Liver (tissue), 9 donors: ENCODE data around the gene RBM23. TPM values are rescaled to one million over a fixed set of nuclear protein-coding genes. Genes with fewer than 3 reads are reported as not detected.

Source experiments
- DNase-seq: peaks from one replicate; pipeline ENCODE4 v3.0.0-alpha.2; 2017; ENCODE audit warnings: low spot score
- H3K27ac ChIP-seq, 2 donors: one replicate each; pipeline ENCODE4 v1.7.0; 2013; ENCODE audit warnings: inconsistent platforms in 2 of 2, low read length in 2 of 2, control low read depth in 1 of 2, low read depth in 1 of 2, mild to moderate bottlenecking in 1 of 2
- H3K27me3 ChIP-seq, 4 donors: one replicate each; pipeline versions ENCODE4 v1.6.1 to v1.7.0; 2013; ENCODE audit warnings: low read length in 3 of 4, inconsistent platforms in 1 of 4, mild to moderate bottlenecking in 1 of 4, moderate library complexity in 1 of 4; ENCODE audit not compliant: control insufficient read depth in 4 of 4, insufficient read depth in 4 of 4
- H3K36me3 ChIP-seq, 4 donors: one replicate each; pipeline versions ENCODE4 v1.6.1 to v1.7.0; 2013; ENCODE audit warnings: low read length in 3 of 4, mild to moderate bottlenecking in 3 of 4, low read depth in 1 of 4, moderate library complexity in 1 of 4; ENCODE audit not compliant: control insufficient read depth in 4 of 4, insufficient read depth in 3 of 4
- H3K4me1 ChIP-seq, 4 donors: one replicate each; pipeline versions ENCODE4 v1.6.1 to v1.7.0; 2013; ENCODE audit warnings: low read length in 3 of 4, mild to moderate bottlenecking in 3 of 4, moderate library complexity in 1 of 4; ENCODE audit not compliant: control insufficient read depth in 4 of 4, insufficient read depth in 4 of 4
- H3K4me3 ChIP-seq, 3 donors: one replicate each; pipeline versions ENCODE4 v1.6.1 to v1.7.0; 2013; ENCODE audit warnings: low read length in 3 of 3, control low read depth in 1 of 3, low read depth in 1 of 3, mild to moderate bottlenecking in 1 of 3
- H3K9ac ChIP-seq, 2 donors: one replicate each; pipeline ENCODE4 v1.7.0; 2013; ENCODE audit warnings: low read length in 2 of 2, mild to moderate bottlenecking in 2 of 2, moderate library complexity in 2 of 2, control low read depth in 1 of 2, low read depth in 1 of 2
- H3K9me3 ChIP-seq, 4 donors: one replicate each; pipeline versions ENCODE4 v1.6.1 to v1.7.0; 2013; ENCODE audit warnings: low read length in 3 of 4; ENCODE audit not compliant: control insufficient read depth in 4 of 4
- CTCF ChIP-seq: fragments of 150-350 bp; IDR thresholded peaks from 2 replicates; pipeline ENCODE4 v1.5.1; 2017; ENCODE audit warnings: improper control_type of control experiment, low read depth, low read length; ENCODE audit not compliant: missing input control
- EGR1 ChIP-seq, 2 donors: IDR thresholded peaks; 2 replicates each; pipeline ENCODE4 v1.6.1; 2016 to 2018; ENCODE audit warnings: antibody characterized with exemption in 2 of 2, low read depth in 2 of 2
- FOXA1 ChIP-seq: IDR thresholded peaks from 2 replicates; pipeline ENCODE4 v1.6.1; 2016; ENCODE audit warnings: antibody characterized with exemption
- FOXA2 ChIP-seq: IDR thresholded peaks from 2 replicates; pipeline ENCODE4 v1.6.1; 2016; ENCODE audit warnings: antibody characterized with exemption
- GABPA ChIP-seq, 2 donors: IDR thresholded peaks in 1 of 2; conservative IDR thresholded peaks in 1 of 2; 2 replicates each; pipeline ENCODE4 v1.6.1; 2016; ENCODE audit warnings: antibody characterized with exemption in 2 of 2, mild to moderate bottlenecking in 1 of 2, moderate library complexity in 1 of 2
- HNF4A ChIP-seq, 2 donors: conservative IDR thresholded peaks; 2 replicates each; pipeline ENCODE4 v1.6.1; 2016; ENCODE audit warnings: antibody characterized with exemption in 2 of 2, mild to moderate bottlenecking in 2 of 2
- HNF4G ChIP-seq: IDR thresholded peaks from 2 replicates; pipeline ENCODE4 v1.6.1; 2016; ENCODE audit warnings: antibody characterized with exemption
- JUND ChIP-seq, 2 donors: IDR thresholded peaks; 2 replicates each; pipeline ENCODE4 v1.6.1; 2016; ENCODE audit warnings: antibody characterized with exemption in 2 of 2
- NR2F2 ChIP-seq: IDR thresholded peaks from 2 replicates; pipeline ENCODE4 v1.6.1; 2016; ENCODE audit warnings: antibody characterized with exemption
- RAD21 ChIP-seq, 2 donors: IDR thresholded peaks; 2 replicates each; pipeline ENCODE4 v1.6.1; 2016; ENCODE audit warnings: antibody characterized with exemption in 2 of 2, mild to moderate bottlenecking in 2 of 2
- REST ChIP-seq: IDR thresholded peaks from 2 replicates; pipeline ENCODE4 v1.6.1; 2016; ENCODE audit warnings: antibody characterized with exemption, mild to moderate bottlenecking
- RXRA ChIP-seq, 2 donors: IDR thresholded peaks; 2 replicates each; pipeline ENCODE4 v1.6.1; 2017 to 2018; ENCODE audit warnings: antibody characterized with exemption in 2 of 2, mild to moderate bottlenecking in 1 of 2
- SP1 ChIP-seq: IDR thresholded peaks from 2 replicates; pipeline ENCODE4 v1.6.1; 2018; ENCODE audit warnings: antibody characterized with exemption, mild to moderate bottlenecking
- TAF1 ChIP-seq: conservative IDR thresholded peaks from 2 replicates; pipeline ENCODE4 v1.6.1; 2016; ENCODE audit warnings: antibody characterized with exemption, mild to moderate bottlenecking
- WGBS: extraction: QIAGEN DNeasy Blood & Tissue Kit; methylation state at CpG from one replicate; pipeline ENCODE4 v1.1.7; 2013; 5-methylcytosine and 5-hydroxymethylcytosine counted together
- polyA plus RNA-seq, 2 donors: library from polyadenylated mRNA; stranded (reverse) in 1 of 2; unstranded in 1 of 2; fragments of 200-250 nt in 1 of 2; fragments of >200 nt in 1 of 2; fragmentation: Nextera tagmentation in 1 of 2; extraction: Ambion mirVana in 1 of 2; gene quantifications; one replicate each; pipeline versions ENCODE4 v1.2.1 to v1.2.3, GENCODE V29; 2013 to 2015
- total RNA-seq, 2 donors: library from RNA; depleted of rRNA; stranded (reverse); fragments of >200 nt; gene quantifications; one replicate each; pipeline ENCODE4 v1.2.3, GENCODE V29; 2014
- TF ChIP-seq, protein P1 (sequence below): IDR thresholded peaks from 2 replicates; pipeline ENCODE4 v1.6.1; 2016; ENCODE audit warnings: antibody characterized with exemption
- TF ChIP-seq, protein P2 (sequence below): IDR thresholded peaks from 2 replicates; pipeline ENCODE4 v1.6.1; 2016; ENCODE audit warnings: antibody characterized with exemption
- donor health status: healthy.
- donor health status: healthy.
- donor health status: healthy.
- donor health status: healthy.
- donor health status: healthy.

Gene RBM23
- total and polyA plus RNA-seq, 4 donors: 22.3 to 242 (median 31.4) TPM

DNA sequence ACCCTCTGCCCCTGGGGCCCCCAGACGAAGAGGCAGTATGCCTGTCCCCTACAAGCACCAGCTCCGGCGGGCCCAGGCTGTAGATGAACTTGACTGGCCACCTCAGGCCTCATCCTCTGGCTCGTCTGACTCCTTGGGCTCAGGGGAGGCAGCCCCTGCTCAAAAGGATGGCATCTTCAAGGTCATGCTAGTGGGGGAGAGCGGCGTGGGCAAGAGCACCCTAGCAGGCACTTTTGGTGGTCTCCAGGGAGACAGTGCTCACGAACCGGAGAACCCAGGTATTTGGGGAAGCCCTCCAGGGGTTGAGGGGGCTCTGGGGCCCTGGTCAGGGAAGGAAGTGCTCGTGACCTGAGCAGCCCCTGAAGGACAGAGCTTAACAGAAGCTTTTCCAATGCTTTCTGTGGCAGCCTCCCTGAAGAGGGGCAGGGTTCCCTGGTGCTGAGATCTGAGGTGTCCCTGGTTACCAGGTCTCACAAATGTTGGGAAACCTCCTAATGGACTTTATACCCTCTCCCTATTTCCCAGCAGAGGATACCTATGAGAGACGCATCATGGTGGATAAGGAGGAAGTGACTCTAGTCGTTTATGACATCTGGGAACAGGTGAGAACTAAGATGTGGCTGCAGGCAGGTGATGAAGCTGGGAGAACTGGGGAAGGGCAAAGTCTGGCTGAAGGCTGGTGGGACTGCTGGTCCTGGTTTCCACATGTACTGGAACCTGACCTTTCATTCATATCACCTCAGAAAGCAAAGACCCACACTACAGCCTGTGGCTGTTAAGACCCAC is 34.0 kb downstream of the RBM23 start:
- H3K36me3 ChIP-seq: no peaks in the 10 kb centered on the region
- no peak overlapping the region for H3K9ac ChIP-seq
- 92% methylated on average over 11 of the region's 11 CpGs for WGBS
- H3K4me1 ChIP-seq: peaks cover 0 to 4% (median 2%) of the 10 kb centered on the region in 4 donors
- no peak overlapping the region for H3K27ac ChIP-seq
- H3K9me3 ChIP-seq: no peaks in the 10 kb centered on the region
- no peaks in the 10 kb centered on the region for H3K27me3 ChIP-seq
- no peak overlapping the region for H3K4me3 ChIP-seq
- TF ChIP-seq SP1: no peak
- TF ChIP-seq HNF4G: no peak
- TF ChIP-seq, protein P1, sequence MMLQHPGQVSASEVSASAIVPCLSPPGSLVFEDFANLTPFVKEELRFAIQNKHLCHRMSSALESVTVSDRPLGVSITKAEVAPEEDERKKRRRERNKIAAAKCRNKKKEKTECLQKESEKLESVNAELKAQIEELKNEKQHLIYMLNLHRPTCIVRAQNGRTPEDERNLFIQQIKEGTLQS: no peak
- no peak for TF ChIP-seq HNF4A (conservative IDR thresholded peaks at IDR 0.05)
- TF ChIP-seq EGR1 (IDR thresholded peaks at IDR 0.05; ENCODE audit: low read depth in 2 of 2): no peak
- TF ChIP-seq FOXA2: no peak
- no peak for TF ChIP-seq FOXA1
- no peak for TF ChIP-seq RAD21 (IDR thresholded peaks at IDR 0.05)
- TF ChIP-seq GABPA (IDR thresholded peaks at IDR 0.05 in 1 of 2, conservative IDR thresholded peaks at IDR 0.05 in 1 of 2): no peak
- TF ChIP-seq, protein P2, sequence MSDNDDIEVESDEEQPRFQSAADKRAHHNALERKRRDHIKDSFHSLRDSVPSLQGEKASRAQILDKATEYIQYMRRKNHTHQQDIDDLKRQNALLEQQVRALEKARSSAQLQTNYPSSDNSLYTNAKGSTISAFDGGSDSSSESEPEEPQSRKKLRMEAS: no peak
- TF ChIP-seq JUND (IDR thresholded peaks at IDR 0.05): no peak
- TF ChIP-seq TAF1: no peak
- no peak for TF ChIP-seq RXRA (IDR thresholded peaks at IDR 0.05)
- DNase-seq: no peak

GRCh38 chr14:22884076-22884737 is 34.7 kb downstream of the RBM23 start:
- Histone ChIP-seq H3K9ac (no peak overlapping the region), H3K9me3 (no peaks in the 10 kb centered on the region), H3K27ac (no peak overlapping the region), H3K27me3 (no peaks in the 10 kb centered on the region), H3K4me3 (no peak overlapping the region), H3K4me1 (peaks cover 0 to 4% (median 2%) of the 10 kb centered on the region in 4 donors), H3K36me3 (peaks cover 0 to 4% (median under 1%) of the 10 kb centered on the region in 4 donors)
- 92% methylated on average over 7 of the region's 7 CpGs for WGBS
- TF ChIP-seq RAD21 (IDR thresholded peaks at IDR 0.05): no peak
- no peak for DNase-seq

GRCh38 chr14:22883173-22883976 is 35.6 kb downstream of the RBM23 start, which contains the start of gene REM2:
TSS of gene REM2 (plus strand) at chr14:22883222. CDS start at chr14:22883288, 66 bp downstream.
- 36% methylated on average over 15 of the region's 15 CpGs for WGBS
- DNase-seq: no peak
- Histone ChIP-seq H3K4me3 (no peak within 1 kb of the TSS), H3K4me1 (peaks cover 0 to 4% (median 2%) of the 10 kb centered on the region in 4 donors), H3K27ac (no peak within 1 kb of the TSS), H3K9me3 (no peaks in the 10 kb centered on the region), H3K27me3 (no peaks in the 10 kb centered on the region), H3K9ac (no peak within 1 kb of the TSS), H3K36me3 (peaks cover 0 to 9% (median 5%) of the 10 kb centered on the region in 4 donors)
- TF ChIP-seq NR2F2 (no peak), TAF1 (no peak), JUND (IDR thresholded peaks at IDR 0.05) (no peak), RXRA (IDR thresholded peaks at IDR 0.05) (no peak), HNF4G (no peak), EGR1 (IDR thresholded peaks at IDR 0.05; ENCODE audit: low read depth in 2 of 2) (no peak), RAD21 (IDR thresholded peaks at IDR 0.05) (no peak), FOXA1 (no peak), SP1 (no peak), CTCF (no peak), GABPA (IDR thresholded peaks at IDR 0.05 in 1 of 2, conservative IDR thresholded peaks at IDR 0.05 in 1 of 2) (no peak), HNF4A (conservative IDR thresholded peaks at IDR 0.05) (no peak), FOXA2 (no peak), REST (no peak)
- TF ChIP-seq, protein P2: no peak
- TF ChIP-seq, protein P1: no peak
